ENCODE data around the gene OLFML2A. TPM values are rescaled to one million over a fixed set of nuclear protein-coding genes. Genes with fewer than 3 reads are reported as not detected.

Gene OLFML2A
- polyA plus RNA-seq, 3 donors: 0.03 to 0.25 TPM; not detected in 1

- H3K36me3 ChIP-seq (replicated peaks in 1 of 2; ENCODE audit: control insufficient read depth in 1 of 2, insufficient read depth in 2 of 2, low read length in 2 of 2): peaks cover 21 to 25% of the 10 kb centered on the region in 2 donors
- peaks cover 21% of the 10 kb centered on the region in 2 donors for H3K36me3 Mint-ChIP-seq
- H3K4me2 ChIP-seq (replicated peaks; ENCODE audit: extremely low read depth, low read length, poor library complexity, severe bottlenecking): no peak overlapping the region
- intact Hi-C loops (cut with micrococcal nuclease): loop anchor here (5.0 to 10.0 kb wide), 2 partner anchors 79 to 281 kb away; partner anchors contain the start of genes GOLGA1 (in 2 of the 2) and SCAI (in 1 of the 2)
- no peak for TF ChIP-seq CTCF (IDR thresholded peaks at IDR 0.05)
- peak overlapping the region in 4 of 7 donors; percentile 18 to 53 (median 38) for H3K27ac Mint-ChIP-seq
- DNase-seq: no peak
- no peak overlapping the region for H3K27ac ChIP-seq (ENCODE audit: low read depth in 1 of 2, low read length in 2 of 2)
- no peaks in the 10 kb centered on the region for H3K9me3 ChIP-seq (replicated peaks in 1 of 2; ENCODE audit: control insufficient read depth in 1 of 2, insufficient read depth in 1 of 2, low read length in 2 of 2)
- H3K4me3 ChIP-seq (replicated peaks in 1 of 3; ENCODE audit: low read depth in 2 of 3, low read length in 3 of 3): no peak overlapping the region
- H4K20me1 ChIP-seq (ENCODE audit: insufficient read depth, low read length): peaks cover 30% of the 10 kb centered on the region
- H2AFZ ChIP-seq (ENCODE audit: insufficient read depth, low read depth, low read length, poor library complexity, severe bottlenecking): no peak overlapping the region
- H3K27me3 Mint-ChIP-seq (ENCODE audit: low read depth in 3 of 3): peaks cover 0 to 2% (median 0%) of the 10 kb centered on the region in 3 donors
- peaks cover 34 to 39% of the 10 kb centered on the region in 2 donors for H3K4me1 ChIP-seq (ENCODE audit: control insufficient read depth in 1 of 2, insufficient read depth in 2 of 2, low read length in 2 of 2)
- peaks cover 42% of the 10 kb centered on the region for H3K4me1 Mint-ChIP-seq
- WGBS (ENCODE audit: insufficient coverage): 80% methylated on average over 4 of the region's 7 CpGs
- no peaks in the 10 kb centered on the region for H3K9me3 Mint-ChIP-seq
- H3K79me2 ChIP-seq (ENCODE audit: insufficient read depth, low read length): peaks cover 41% of the 10 kb centered on the region
- H3K9ac ChIP-seq (ENCODE audit: insufficient read depth, low read length, poor library complexity, severe bottlenecking): no peak overlapping the region
- no peaks in the 10 kb centered on the region for H3K27me3 ChIP-seq (ENCODE audit: control insufficient read depth in 2 of 2, insufficient read depth in 2 of 2, low read length in 2 of 2)
- no peak overlapping the region for H3K4me3 Mint-ChIP-seq
Measured at GRCh38 chr9:124863371-124863871, 86.5 kb downstream of the OLFML2A start.

Other genes starting within 250 kb of the OLFML2A start
- 1 to 10 TPM in 1 of 3 donors, under 1 TPM in 2; 0.15 to 2.9 (median 0.28) TPM for gene NR6A1, start 5.8 kb upstream of the OLFML2A start, polyA plus RNA-seq
- gene WDR38, start 76.3 kb downstream of the OLFML2A start, polyA plus RNA-seq: not detected
- 1,000 to 10,000 TPM in 1 of 3 donors, 100 to 1,000 TPM in 2; 660 to 1,209 (median 828) TPM for gene RPL35, start 84.8 kb downstream of the OLFML2A start, polyA plus RNA-seq
- 10 to 100 TPM; 16.0 to 35.2 (median 20.7) TPM for gene ARPC5L, start 85.0 kb downstream of the OLFML2A start, polyA plus RNA-seq
- 10 to 100 TPM in 1 of 3 donors, 1 to 10 TPM in 2; 3.1 to 15.7 (median 8.0) TPM for gene GOLGA1, start 163.9 kb downstream of the OLFML2A start, polyA plus RNA-seq